Tibial nerve (tissue), 3 donors: ENCODE measurements around the gene YWHAB.

Experiments
- POLR2A ChIP-seq, 2 donors: fragments of 450-650 bp; IDR thresholded peaks; one replicate each; pipeline ENCODE4 v1.6.1; 2017; ENCODE audit warnings: antibody characterized with exemption in 2 of 2, mild to moderate bottlenecking in 2 of 2, moderate library complexity in 2 of 2
- TF ChIP-seq, protein P1 (sequence below), 5 experiments: fragments of 200-600 bp in 3 of 5; fragments of 450-650 bp in 2 of 5; sonication (generic) in 3 of 5; IDR thresholded peaks; one replicate each; pipeline ENCODE4 v1.5.1; 2016 to 2019; ENCODE audit warnings: antibody characterized with exemption in 5 of 5, mild to moderate bottlenecking in 3 of 5, moderate library complexity in 2 of 5

GRCh38 chr20:44938637-44939036 lies 53.1 kb downstream of the YWHAB start:
- TF ChIP-seq, protein P1, sequence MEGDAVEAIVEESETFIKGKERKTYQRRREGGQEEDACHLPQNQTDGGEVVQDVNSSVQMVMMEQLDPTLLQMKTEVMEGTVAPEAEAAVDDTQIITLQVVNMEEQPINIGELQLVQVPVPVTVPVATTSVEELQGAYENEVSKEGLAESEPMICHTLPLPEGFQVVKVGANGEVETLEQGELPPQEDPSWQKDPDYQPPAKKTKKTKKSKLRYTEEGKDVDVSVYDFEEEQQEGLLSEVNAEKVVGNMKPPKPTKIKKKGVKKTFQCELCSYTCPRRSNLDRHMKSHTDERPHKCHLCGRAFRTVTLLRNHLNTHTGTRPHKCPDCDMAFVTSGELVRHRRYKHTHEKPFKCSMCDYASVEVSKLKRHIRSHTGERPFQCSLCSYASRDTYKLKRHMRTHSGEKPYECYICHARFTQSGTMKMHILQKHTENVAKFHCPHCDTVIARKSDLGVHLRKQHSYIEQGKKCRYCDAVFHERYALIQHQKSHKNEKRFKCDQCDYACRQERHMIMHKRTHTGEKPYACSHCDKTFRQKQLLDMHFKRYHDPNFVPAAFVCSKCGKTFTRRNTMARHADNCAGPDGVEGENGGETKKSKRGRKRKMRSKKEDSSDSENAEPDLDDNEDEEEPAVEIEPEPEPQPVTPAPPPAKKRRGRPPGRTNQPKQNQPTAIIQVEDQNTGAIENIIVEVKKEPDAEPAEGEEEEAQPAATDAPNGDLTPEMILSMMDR (IDR thresholded peaks at IDR 0.05), result no peak
- no peak for TF ChIP-seq POLR2A (IDR thresholded peaks at IDR 0.05)
